ENCODE measurements around the gene CRMP1. TPM values are rescaled to one million over a fixed set of nuclear protein-coding genes. Genes with fewer than 3 reads are reported as not detected.

CRMP1 gene
- total and polyA plus RNA-seq, 2 of the 8 experiments (the other 6 are each of a cell fraction or from before 2014, with no cell fraction given): 120 to 131 TPM

DNA sequence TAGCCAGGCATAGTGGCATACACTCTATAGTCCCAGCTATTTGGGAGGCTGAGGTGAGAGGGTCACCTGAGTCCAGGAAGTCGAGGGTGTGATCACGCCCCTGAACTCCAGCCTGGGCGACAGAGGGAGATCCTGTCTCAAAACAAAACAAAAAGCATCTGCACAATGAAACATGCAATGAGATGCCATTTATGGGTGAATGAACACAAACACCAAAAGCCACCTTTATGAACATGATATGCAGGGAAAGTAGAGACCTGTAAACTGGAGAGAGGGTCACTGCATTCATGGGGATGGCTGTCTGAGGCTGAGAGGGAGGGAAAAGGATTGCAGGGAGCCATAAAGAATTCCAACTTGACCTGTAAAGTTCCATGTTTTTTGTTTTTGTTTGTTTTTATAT lies 111.2 kb downstream of the CRMP1 start:
- no peak overlapping the region for H3K14ac ChIP-seq (ENCODE audit: insufficient read length)
- H2AFZ ChIP-seq (ENCODE audit: low read length): no peak overlapping the region
- no peak overlapping the region for H3K23ac ChIP-seq (ENCODE audit: insufficient read length)
- no peak overlapping the region for H3K27ac ChIP-seq (ENCODE audit: low read depth, low read length)
- no peaks in the 10 kb centered on the region for H3K27me3 ChIP-seq (replicated peaks in 1 of 4; ENCODE audit: control insufficient read depth in 3 of 4, extremely low read depth in 1 of 4, insufficient read depth in 3 of 4, low read length in 3 of 4)
- H2BK15ac ChIP-seq (ENCODE audit: low read length): no peak overlapping the region
- H3K79me1 ChIP-seq (ENCODE audit: low read depth, low read length): no peaks in the 10 kb centered on the region
- no peaks in the 10 kb centered on the region for H3K79me2 ChIP-seq (ENCODE audit: control insufficient read depth in 1 of 2, insufficient read depth in 2 of 2, low read length in 2 of 2)
- no peak overlapping the region for H4K8ac ChIP-seq (ENCODE audit: extremely low read depth, insufficient read depth, low read length)
- DNase-seq (ENCODE audit: low read depth in 1 of 2, low spot score in 2 of 2) (no peak), FAIRE-seq (no peak)
- peaks cover 0 to 2% (median 1%) of the 10 kb centered on the region in 4 experiments; a peak in 1 of 7 replicates for H3K4me1 ChIP-seq (replicated peaks in 1 of 4; ENCODE audit: control insufficient read depth in 3 of 4, insufficient read depth in 4 of 4, low read length in 3 of 4)
- H3K9ac ChIP-seq (replicated peaks in 1 of 4; ENCODE audit: extremely low read depth in 1 of 4, low read depth in 3 of 4, low read length in 3 of 4): no peak overlapping the region
- POLR2A ChIA-PET (ENCODE audit: partially characterized antibody): no interaction called here
- no peak overlapping the region for H4K91ac ChIP-seq (replicated peaks; ENCODE audit: insufficient read length, low read length)
- TF ChIP-seq NANOG (IDR thresholded peaks at IDR 0.05; ENCODE audit: insufficient read depth, low read depth, low read length, poor library complexity, severe bottlenecking) (no peak), EZH2 (IDR thresholded peaks at IDR 0.05; ENCODE audit: low read depth, low read length, severe bottlenecking) (no peak), ASH2L (IDR thresholded peaks at IDR 0.05; ENCODE audit: low read length) (no peak)
- TF ChIP-seq, protein P1, sequence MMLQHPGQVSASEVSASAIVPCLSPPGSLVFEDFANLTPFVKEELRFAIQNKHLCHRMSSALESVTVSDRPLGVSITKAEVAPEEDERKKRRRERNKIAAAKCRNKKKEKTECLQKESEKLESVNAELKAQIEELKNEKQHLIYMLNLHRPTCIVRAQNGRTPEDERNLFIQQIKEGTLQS (IDR thresholded peaks at IDR 0.05; ENCODE audit: insufficient read depth, low read depth, low read length): no peak
- H3K9me3 ChIP-seq (ENCODE audit: insufficient read depth in 2 of 2, low read depth in 1 of 2, low read length in 1 of 2): peaks cover 4 to 8% of the 10 kb centered on the region in 2 experiments; a peak in 2 of 4 replicates
- H3K36me3 ChIP-seq (ENCODE audit: control insufficient read depth in 2 of 4, insufficient read depth in 4 of 4, low read length in 3 of 4): peaks cover 0 to 5% (median 2%) of the 10 kb centered on the region in 4 experiments; a peak in 3 of 8 replicates
- no peak overlapping the region for H2BK120ac ChIP-seq (replicated peaks; ENCODE audit: low read depth, low read length)
- no peak overlapping the region for H3K18ac ChIP-seq (ENCODE audit: extremely low read depth, low read length)
- no peak overlapping the region for H2BK20ac ChIP-seq (ENCODE audit: low read length)
- H4K5ac ChIP-seq (ENCODE audit: insufficient read length, low read depth, low read length): no peak overlapping the region
- no peak overlapping the region for H2AK5ac ChIP-seq (ENCODE audit: low read depth, low read length)
- H3K4me3 ChIP-seq (ENCODE audit: extremely low read depth in 1 of 4, insufficient read depth in 2 of 4, low read depth in 3 of 4, low read length in 4 of 4): no peak overlapping the region
- CTCF ChIA-PET (ENCODE audit: partially characterized antibody): interaction anchor here (0.6 to 2.2 kb wide), 5 partner anchors 8 to 40 kb away, joined by 3 to 17 read pairs (median 5); no protein-coding TSS in a partner anchor
- H2BK12ac ChIP-seq (ENCODE audit: low read depth, low read length): no peak overlapping the region
- no peak overlapping the region for H3K4me2 ChIP-seq (ENCODE audit: insufficient read depth in 1 of 2, low read depth in 2 of 2, low read length in 2 of 2)
- WGBS, 2 experiments (ENCODE audit: extremely low coverage in 1 of 2, insufficient coverage in 1 of 2, insufficient read length in 1 of 2, insufficient replicate concordance in 2 of 2, low coverage in 1 of 2, low lambda C conversion rate in 2 of 2, missing lambda C conversion rate in 1 of 2): 84% methylated on average over 3 of the region's 3 CpGs; no CpG with 5 or more reads in 1 of the 2 experiments
- no peak overlapping the region for H2BK5ac ChIP-seq (ENCODE audit: low read depth, low read length)
- no peak overlapping the region for H3K4ac ChIP-seq (replicated peaks; ENCODE audit: insufficient read length, low read depth, low read length)
- peaks cover 3% of the 10 kb centered on the region for H3K23me2 ChIP-seq (ENCODE audit: low read depth, low read length)
- no peak overlapping the region for H3K56ac ChIP-seq (replicated peaks; ENCODE audit: insufficient read length, low read depth, low read length)
- H4K20me1 ChIP-seq (replicated peaks in 1 of 2; ENCODE audit: control insufficient read depth in 1 of 2, insufficient read depth in 2 of 2, low read length in 2 of 2): peaks cover 0 to 5% of the 10 kb centered on the region in 2 experiments

All from H1 (cell line).